Peyer's patch (tissue), 4 donors: ENCODE measurements around the gene PHF10.

ENCODE experiments used
- POLR2A ChIP-seq, 2 donors: fragments of 450-650 bp; IDR thresholded peaks; one replicate each; pipeline ENCODE4 v1.5.1; 2017; ENCODE audit warnings: antibody characterized with exemption in 2 of 2, mild to moderate bottlenecking in 2 of 2, moderate library complexity in 2 of 2
- TF ChIP-seq, protein P1 (sequence below), 6 experiments: fragments of 450-650 bp in 4 of 6; fragments of 200-600 bp in 2 of 6; sonication (generic) in 1 of 6; IDR thresholded peaks; one replicate each; pipeline ENCODE4 v1.5.1; 2017 to 2019; ENCODE audit warnings: antibody characterized with exemption in 6 of 6, mild to moderate bottlenecking in 3 of 6, moderate library complexity in 1 of 6

- TF ChIP-seq, protein P1, sequence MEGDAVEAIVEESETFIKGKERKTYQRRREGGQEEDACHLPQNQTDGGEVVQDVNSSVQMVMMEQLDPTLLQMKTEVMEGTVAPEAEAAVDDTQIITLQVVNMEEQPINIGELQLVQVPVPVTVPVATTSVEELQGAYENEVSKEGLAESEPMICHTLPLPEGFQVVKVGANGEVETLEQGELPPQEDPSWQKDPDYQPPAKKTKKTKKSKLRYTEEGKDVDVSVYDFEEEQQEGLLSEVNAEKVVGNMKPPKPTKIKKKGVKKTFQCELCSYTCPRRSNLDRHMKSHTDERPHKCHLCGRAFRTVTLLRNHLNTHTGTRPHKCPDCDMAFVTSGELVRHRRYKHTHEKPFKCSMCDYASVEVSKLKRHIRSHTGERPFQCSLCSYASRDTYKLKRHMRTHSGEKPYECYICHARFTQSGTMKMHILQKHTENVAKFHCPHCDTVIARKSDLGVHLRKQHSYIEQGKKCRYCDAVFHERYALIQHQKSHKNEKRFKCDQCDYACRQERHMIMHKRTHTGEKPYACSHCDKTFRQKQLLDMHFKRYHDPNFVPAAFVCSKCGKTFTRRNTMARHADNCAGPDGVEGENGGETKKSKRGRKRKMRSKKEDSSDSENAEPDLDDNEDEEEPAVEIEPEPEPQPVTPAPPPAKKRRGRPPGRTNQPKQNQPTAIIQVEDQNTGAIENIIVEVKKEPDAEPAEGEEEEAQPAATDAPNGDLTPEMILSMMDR (IDR thresholded peaks at IDR 0.05), result no peak
- TF ChIP-seq POLR2A (IDR thresholded peaks at IDR 0.05), result no peak
Measured at GRCh38 chr6:169766921-169767736, 42.8 kb upstream of the PHF10 start.
